Measurements from ENCODE around the gene SV2C.
"Not testable (repeated sequence)": the region's sequence is repeated elsewhere in the genome, so short reads cannot be mapped to it uniquely, and the experiment has no call there.

The SV2C gene

DNA sequence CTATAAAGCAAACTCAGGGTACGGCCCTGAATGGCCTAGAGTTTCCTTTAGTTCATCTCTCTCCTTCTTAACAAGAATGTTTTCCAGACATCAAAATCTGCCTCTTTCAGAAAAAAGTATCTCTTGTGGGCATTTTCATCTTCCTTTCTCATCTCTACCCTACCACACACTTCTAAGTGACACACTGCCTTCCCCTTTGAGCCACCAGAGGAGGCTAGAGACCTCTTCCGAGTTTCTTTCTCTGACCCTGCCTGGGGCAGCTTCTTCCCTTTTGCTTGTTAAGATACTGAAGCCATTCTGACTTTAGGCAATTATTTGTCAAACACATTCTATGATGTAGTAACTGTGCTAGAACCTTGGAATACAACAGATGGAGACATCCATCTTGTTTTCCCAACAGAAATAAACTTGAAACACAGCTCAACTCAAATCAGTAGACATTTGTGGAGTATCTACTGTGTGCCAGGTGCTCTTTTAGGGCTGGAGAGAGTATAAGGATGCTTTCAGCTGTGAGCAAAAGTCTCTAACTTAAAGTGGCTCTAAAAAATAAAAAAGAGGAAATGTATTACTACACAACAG is 8.6 kb upstream of the SV2C start:
- Histone ChIP-seq H3K4me3 (ENCODE audit: low read depth, low read length) (no peak overlapping the region), H3K79me2 (ENCODE audit: control insufficient read depth, insufficient read depth, low read length, unreplicated experiment) (no peaks in the 10 kb centered on the region), H3K4me1 (ENCODE audit: control insufficient read depth, insufficient read depth, low read length, unreplicated experiment) (no peaks in the 10 kb centered on the region), H3K36me3 (ENCODE audit: insufficient read depth, low read length) (no peaks in the 10 kb centered on the region), H2AFZ (ENCODE audit: low read length, unreplicated experiment) (no peak overlapping the region), H3K27ac (ENCODE audit: low read depth, low read length) (no peak overlapping the region), H3K27me3 (ENCODE audit: insufficient read depth, low read length) (no peaks in the 10 kb centered on the region)

DNA sequence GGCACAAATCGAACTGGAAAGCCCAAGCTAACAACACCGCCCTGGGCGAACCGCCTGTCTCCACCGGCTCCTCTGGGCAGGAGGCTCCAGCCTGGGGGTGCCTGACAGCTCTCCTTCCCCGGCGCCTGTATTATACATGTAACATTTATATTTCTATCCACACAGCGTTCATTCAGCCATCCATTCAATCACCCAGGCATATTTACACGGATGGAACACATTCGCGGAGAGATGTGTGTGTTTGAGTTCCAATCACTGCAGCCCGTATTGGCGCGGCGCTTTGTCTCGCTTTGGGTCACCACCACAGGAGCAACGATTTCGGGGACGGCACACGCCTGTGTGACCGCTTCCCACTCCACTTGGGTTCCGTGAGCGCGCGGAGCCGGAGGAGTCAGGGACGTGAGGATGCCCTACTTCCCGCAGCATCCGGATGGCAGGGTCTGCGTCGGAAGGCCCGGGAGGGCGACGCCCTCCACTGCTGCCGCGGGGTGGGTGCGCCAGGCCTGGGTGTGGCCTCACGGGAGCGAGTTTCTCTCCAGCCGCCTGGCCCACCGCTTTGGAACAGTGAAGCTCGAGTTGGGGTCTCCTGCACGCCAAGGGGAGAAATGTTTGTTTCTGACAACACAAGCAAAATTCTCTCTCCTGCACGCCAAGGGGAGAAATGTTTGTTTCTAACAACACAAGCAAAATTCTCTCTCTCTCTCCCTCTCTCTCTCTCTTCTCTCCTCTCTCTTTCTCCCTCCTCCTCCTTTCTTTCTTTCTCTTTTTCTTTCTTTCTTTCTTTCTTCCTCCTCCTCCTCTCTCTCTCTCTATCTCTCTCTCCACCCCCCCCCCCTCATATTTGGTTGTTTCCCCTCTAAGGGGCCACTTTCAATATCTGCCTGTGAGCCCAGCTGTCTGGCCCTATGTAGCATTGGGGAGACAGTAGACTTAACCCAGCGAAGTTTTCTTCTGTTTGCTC is 1.1 kb upstream of the SV2C start:
- no peak overlapping the region for H2AFZ ChIP-seq (ENCODE audit: low read length, unreplicated experiment)
- H3K4me3 ChIP-seq (ENCODE audit: low read depth, low read length): no peak overlapping the region
- H3K79me2 ChIP-seq (ENCODE audit: control insufficient read depth, insufficient read depth, low read length, unreplicated experiment): no peaks in the 10 kb centered on the region
- H3K4me1 ChIP-seq (ENCODE audit: control insufficient read depth, insufficient read depth, low read length, unreplicated experiment): no peaks in the 10 kb centered on the region
- peaks cover 69% of the 10 kb centered on the region for H3K27me3 ChIP-seq (ENCODE audit: insufficient read depth, low read length)
- H3K36me3 ChIP-seq (ENCODE audit: insufficient read depth, low read length): no peaks in the 10 kb centered on the region
- H3K27ac ChIP-seq (ENCODE audit: low read depth, low read length): no peak overlapping the region

DNA sequence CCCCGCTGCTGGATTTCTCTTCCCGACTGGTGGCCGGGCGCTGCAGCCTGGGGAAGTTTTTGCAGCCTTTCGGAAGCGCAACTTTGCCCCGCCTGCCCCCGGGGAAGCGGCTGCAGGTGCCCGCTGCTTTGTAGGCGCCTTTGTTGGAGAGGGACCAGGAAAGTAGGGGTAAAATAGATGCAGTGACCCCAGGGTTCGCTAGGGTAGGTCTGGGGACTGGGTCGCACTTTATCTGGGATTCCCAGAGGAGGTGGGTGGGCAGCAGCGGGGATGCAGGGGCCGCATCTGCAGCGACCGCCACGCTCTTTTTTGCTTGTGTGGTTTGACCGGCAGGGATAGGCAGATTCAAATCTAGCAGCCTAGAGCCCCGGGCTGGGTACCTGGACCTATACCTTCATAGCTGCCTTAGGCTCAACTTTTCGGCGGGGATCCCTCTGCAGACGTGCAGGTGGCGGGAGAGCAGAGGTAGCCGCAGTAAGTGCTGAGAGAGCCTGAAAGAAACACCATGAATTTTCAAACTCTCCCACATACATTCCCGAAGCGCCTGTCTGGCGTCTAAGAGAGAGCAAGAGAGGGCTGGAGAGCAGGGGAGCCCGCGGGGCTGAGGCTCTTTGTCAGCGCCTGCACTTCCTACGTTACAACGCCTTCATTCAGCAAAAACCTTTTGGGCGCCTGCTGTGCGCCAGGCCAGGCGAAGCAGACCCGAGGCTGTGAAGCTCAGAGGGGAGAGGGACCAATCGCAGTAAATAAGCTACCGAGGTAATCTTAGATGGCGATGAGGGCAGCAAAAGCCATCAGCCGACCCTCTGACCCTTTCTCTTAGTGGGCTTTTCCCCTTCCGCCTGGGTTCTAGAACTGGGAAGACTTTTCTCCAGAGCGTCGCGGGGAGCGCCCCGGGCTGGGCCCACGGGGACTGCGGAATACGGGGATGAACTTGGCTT is 642 bp downstream of the SV2C start:
- H3K36me3 ChIP-seq (ENCODE audit: insufficient read depth, low read length): no peaks in the 10 kb centered on the region
- H3K27me3 ChIP-seq (ENCODE audit: insufficient read depth, low read length): peaks cover 74% of the 10 kb centered on the region
- H3K4me3 ChIP-seq (ENCODE audit: low read depth, low read length): no peak overlapping the region

DNA sequence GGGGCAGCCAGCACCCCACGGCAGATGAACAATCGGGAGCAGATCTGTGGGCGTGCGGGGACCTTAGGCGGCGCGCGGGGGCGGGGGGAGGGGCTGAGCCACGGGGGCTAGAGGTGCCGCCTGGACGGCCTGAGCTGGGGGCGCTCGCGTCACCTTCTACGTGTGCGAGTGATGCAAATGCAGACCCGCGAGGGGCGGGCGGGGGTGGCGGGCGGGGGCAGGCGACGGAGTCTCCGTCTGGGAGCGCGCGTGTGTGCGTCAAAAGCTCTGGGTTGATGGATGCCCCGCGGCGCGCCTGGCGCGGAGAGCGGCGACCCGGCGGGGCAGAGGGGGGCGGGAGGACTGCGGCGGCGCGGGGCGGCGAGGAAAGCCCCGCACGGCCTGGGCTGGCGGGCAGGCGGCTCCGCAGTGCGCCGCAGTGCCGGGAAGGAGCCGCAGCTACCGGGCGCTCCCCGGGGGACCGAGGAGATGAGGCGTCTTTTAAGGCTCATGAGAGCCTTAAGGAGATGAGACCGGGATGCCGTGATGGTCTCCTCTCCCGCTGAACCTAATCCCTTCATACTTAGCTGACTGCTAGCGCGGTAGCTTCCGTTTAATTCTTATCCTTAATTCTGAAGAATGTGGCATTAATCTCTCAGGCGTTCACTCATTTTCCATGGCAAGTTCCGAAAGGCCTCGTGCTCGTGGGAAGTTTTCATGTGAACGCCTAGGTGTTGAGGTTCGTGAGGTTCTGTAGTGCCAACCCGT is 1.5 kb downstream of the SV2C start:
- H3K4me3 ChIP-seq (ENCODE audit: low read depth, low read length): no peak overlapping the region
- peaks cover 74% of the 10 kb centered on the region for H3K27me3 ChIP-seq (ENCODE audit: insufficient read depth, low read length)
- no peaks in the 10 kb centered on the region for H3K79me2 ChIP-seq (ENCODE audit: control insufficient read depth, insufficient read depth, low read length, unreplicated experiment)
- H3K27ac ChIP-seq (ENCODE audit: low read depth, low read length): no peak overlapping the region
- H2AFZ ChIP-seq (ENCODE audit: low read length, unreplicated experiment): no peak overlapping the region
- H3K36me3 ChIP-seq (ENCODE audit: insufficient read depth, low read length): no peaks in the 10 kb centered on the region
- no peaks in the 10 kb centered on the region for H3K4me1 ChIP-seq (ENCODE audit: control insufficient read depth, insufficient read depth, low read length, unreplicated experiment)

More for the DNA sequence above, 642 bp downstream of the SV2C start:
- Histone ChIP-seq H2AFZ (ENCODE audit: low read length, unreplicated experiment) (no peak overlapping the region), H3K27ac (ENCODE audit: low read depth, low read length) (no peak overlapping the region), H3K4me1 (ENCODE audit: control insufficient read depth, insufficient read depth, low read length, unreplicated experiment) (no peaks in the 10 kb centered on the region), H3K79me2 (ENCODE audit: control insufficient read depth, insufficient read depth, low read length, unreplicated experiment) (no peaks in the 10 kb centered on the region)

DNA sequence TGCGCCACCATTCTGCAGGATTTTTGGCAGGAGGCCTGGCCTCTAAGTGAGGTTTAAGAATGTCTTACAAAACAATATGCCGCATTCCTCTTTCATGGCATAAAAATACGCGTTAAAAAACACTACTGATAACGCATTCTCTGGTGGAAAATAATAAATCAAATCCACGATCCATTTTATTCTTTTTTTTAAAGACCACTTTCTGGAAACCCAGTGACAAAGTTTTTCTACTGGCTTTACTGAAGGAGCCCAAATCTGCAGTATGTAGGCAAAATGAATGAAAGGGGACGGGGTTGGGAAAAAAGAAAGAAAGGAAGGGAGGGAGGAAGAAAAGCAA is 2.0 kb downstream of the SV2C start:
- no peak overlapping the region for H3K4me3 ChIP-seq (ENCODE audit: low read depth, low read length)
- H3K27ac ChIP-seq (ENCODE audit: low read depth, low read length): no peak overlapping the region
- H3K79me2 ChIP-seq (ENCODE audit: control insufficient read depth, insufficient read depth, low read length, unreplicated experiment): no peaks in the 10 kb centered on the region
- no peaks in the 10 kb centered on the region for H3K4me1 ChIP-seq (ENCODE audit: control insufficient read depth, insufficient read depth, low read length, unreplicated experiment)
- H3K27me3 ChIP-seq (ENCODE audit: insufficient read depth, low read length): peaks cover 72% of the 10 kb centered on the region
- H3K36me3 ChIP-seq (ENCODE audit: insufficient read depth, low read length): no peaks in the 10 kb centered on the region
- H2AFZ ChIP-seq (ENCODE audit: low read length, unreplicated experiment): no peak overlapping the region

DNA sequence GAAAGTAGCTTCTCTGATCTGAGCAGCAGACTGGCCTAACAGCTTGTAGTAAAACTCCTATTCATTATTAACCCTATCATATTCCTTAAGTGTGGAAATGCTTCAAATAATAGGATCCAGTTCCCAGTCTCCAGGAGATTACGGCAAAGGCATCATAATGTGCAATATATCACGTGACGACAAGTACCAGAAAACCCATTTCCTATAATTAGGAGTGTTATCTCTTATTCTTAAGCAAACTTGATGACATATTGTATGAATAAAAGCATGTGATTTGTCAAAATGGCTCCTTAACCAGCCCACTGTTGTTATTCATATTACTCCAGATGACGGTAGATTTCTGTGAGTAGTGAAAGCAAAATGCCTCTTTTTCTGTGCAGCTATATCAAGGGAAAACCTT is 2.9 kb downstream of the SV2C start:
- no peak overlapping the region for H3K27ac ChIP-seq (ENCODE audit: low read depth, low read length)
- H3K36me3 ChIP-seq (ENCODE audit: insufficient read depth, low read length): no peaks in the 10 kb centered on the region
- no peak overlapping the region for H2AFZ ChIP-seq (ENCODE audit: low read length, unreplicated experiment)
- H3K4me3 ChIP-seq (ENCODE audit: low read depth, low read length): no peak overlapping the region
- peaks cover 63% of the 10 kb centered on the region for H3K27me3 ChIP-seq (ENCODE audit: insufficient read depth, low read length)
- H3K79me2 ChIP-seq (ENCODE audit: control insufficient read depth, insufficient read depth, low read length, unreplicated experiment): no peaks in the 10 kb centered on the region
- no peaks in the 10 kb centered on the region for H3K4me1 ChIP-seq (ENCODE audit: control insufficient read depth, insufficient read depth, low read length, unreplicated experiment)

DNA sequence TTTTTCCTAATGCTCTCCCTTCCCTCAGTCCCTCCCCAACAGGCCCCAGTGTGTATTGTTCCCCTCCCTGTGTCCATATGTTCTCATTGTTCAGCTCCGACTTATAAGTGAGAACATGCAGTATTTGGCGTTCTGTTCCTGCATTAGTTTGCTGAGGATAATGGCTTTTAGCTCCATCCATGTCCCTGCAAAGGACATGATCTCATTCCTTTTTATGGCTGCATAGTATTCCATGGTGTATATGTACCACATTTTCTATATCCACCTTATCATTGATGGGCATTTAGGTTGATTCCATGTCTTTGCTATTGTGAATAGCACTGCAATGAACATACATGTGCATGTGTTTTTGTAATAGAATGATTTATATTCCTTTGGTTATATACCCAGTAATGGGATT is 6.0 kb downstream of the SV2C start:
- H2AFZ ChIP-seq (ENCODE audit: low read length, unreplicated experiment); H3K27ac ChIP-seq (ENCODE audit: low read depth, low read length); H3K79me2 ChIP-seq (ENCODE audit: control insufficient read depth, insufficient read depth, low read length, unreplicated experiment); H3K36me3 ChIP-seq (ENCODE audit: insufficient read depth, low read length); H3K4me1 ChIP-seq (ENCODE audit: control insufficient read depth, insufficient read depth, low read length, unreplicated experiment); H3K4me3 ChIP-seq (ENCODE audit: low read depth, low read length): not testable (repeated sequence)
- H3K27me3 ChIP-seq (ENCODE audit: insufficient read depth, low read length): peaks cover 34% of the 10 kb centered on the region

DNA sequence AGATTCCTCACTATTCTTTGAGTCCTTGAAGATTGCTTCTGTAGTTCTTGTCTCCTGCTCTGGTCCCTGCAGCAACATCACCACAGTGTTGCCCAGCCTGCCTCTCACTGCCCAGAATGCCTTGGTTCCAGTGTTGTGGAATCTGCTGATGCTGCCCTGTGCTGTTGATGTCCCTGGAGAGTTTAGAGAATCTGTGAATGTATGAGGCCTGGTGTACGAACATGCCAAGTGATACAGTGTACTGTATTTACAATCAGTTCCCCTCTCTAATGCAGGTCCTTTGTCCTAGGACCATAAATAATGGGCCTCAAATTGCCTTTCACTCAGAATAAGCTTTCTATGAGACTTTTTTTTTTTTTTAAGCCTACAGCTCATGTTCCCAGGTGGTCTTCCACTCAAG is 8.2 kb downstream of the SV2C start:
- H3K36me3 ChIP-seq (ENCODE audit: insufficient read depth, low read length): no peaks in the 10 kb centered on the region
- H3K27ac ChIP-seq (ENCODE audit: low read depth, low read length): no peak overlapping the region
- H3K4me3 ChIP-seq (ENCODE audit: low read depth, low read length): no peak overlapping the region
- H3K79me2 ChIP-seq (ENCODE audit: control insufficient read depth, insufficient read depth, low read length, unreplicated experiment): no peaks in the 10 kb centered on the region
- no peaks in the 10 kb centered on the region for H3K4me1 ChIP-seq (ENCODE audit: control insufficient read depth, insufficient read depth, low read length, unreplicated experiment)
- peaks cover 13% of the 10 kb centered on the region for H3K27me3 ChIP-seq (ENCODE audit: insufficient read depth, low read length)
- H2AFZ ChIP-seq (ENCODE audit: low read length, unreplicated experiment): no peak overlapping the region

DNA sequence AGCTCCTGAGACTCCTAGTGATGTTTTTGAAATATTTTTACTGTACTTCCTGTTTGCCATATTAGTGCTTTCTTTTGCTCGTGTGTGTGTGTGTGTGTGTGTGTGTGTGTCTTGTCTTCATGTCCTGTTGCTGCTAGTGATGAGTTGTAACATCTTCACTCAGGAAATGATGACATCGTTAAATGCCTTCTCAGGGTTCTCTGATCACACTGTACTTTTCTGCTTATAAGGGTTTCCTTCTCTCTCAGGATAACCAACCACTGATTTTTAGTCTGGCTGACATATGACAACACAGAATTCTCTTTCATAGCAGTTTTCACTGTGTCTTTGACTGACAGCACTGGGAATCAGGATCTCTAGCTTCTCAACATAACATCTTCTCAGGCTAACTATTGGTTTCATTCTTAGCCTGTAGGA is 16.1 kb downstream of the SV2C start:
- H3K27ac ChIP-seq (ENCODE audit: low read depth, low read length): no peak overlapping the region
- H3K36me3 ChIP-seq (ENCODE audit: insufficient read depth, low read length): no peaks in the 10 kb centered on the region
- H3K4me3 ChIP-seq (ENCODE audit: low read depth, low read length): no peak overlapping the region
- H3K27me3 ChIP-seq (ENCODE audit: insufficient read depth, low read length): no peaks in the 10 kb centered on the region
- H3K79me2 ChIP-seq (ENCODE audit: control insufficient read depth, insufficient read depth, low read length, unreplicated experiment): no peaks in the 10 kb centered on the region
- no peaks in the 10 kb centered on the region for H3K4me1 ChIP-seq (ENCODE audit: control insufficient read depth, insufficient read depth, low read length, unreplicated experiment)
- no peak overlapping the region for H2AFZ ChIP-seq (ENCODE audit: low read length, unreplicated experiment)

DNA sequence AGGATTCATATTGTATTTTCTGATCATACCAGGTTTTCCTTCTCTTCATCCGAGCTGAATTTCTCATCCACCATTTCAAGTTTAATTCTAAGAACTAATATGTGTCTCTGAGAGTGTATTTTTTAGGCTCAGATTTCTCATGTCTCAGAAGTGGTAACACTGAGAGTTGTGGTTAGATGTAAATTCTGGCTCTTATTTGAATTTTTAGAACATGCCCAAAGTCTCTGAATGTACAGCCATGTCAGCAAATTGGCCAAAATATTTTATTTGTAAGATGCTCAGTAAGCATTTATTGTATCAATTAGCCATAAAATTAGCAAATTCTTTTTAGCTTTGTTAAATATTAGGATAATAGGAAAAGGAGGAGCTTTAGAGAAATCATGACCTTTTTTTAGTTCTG is 16.6 kb downstream of the SV2C start:
- no peaks in the 10 kb centered on the region for H3K4me1 ChIP-seq (ENCODE audit: control insufficient read depth, insufficient read depth, low read length, unreplicated experiment)
- no peak overlapping the region for H3K27ac ChIP-seq (ENCODE audit: low read depth, low read length)
- no peak overlapping the region for H2AFZ ChIP-seq (ENCODE audit: low read length, unreplicated experiment)
- no peaks in the 10 kb centered on the region for H3K36me3 ChIP-seq (ENCODE audit: insufficient read depth, low read length)
- H3K4me3 ChIP-seq (ENCODE audit: low read depth, low read length): no peak overlapping the region
- no peaks in the 10 kb centered on the region for H3K27me3 ChIP-seq (ENCODE audit: insufficient read depth, low read length)
- no peaks in the 10 kb centered on the region for H3K79me2 ChIP-seq (ENCODE audit: control insufficient read depth, insufficient read depth, low read length, unreplicated experiment)
